ENCODE results near the gene ZCCHC7.
A peak's percentile ranks its signal among the peaks of the same experiment; 100 is the strongest.

ZCCHC7 gene

DNA sequence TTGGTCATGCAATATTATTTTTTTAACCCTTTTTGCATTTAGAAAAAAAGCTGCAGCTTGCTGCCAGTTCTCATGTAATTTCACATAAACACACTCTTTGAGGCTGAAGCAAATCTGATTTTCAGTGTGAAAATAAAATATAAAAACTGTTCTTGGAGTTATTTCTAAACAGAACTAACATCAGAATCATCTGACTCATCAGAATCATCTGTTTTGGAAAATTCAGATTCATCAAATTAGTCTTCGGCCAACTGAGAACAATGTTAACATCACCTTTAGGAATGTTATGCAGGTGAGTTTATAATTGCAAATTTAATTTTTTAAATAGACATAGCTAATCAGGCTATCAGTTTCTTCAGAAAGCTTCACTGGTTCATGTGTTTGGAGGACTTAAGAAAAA, 45.3 kb downstream of the ZCCHC7 start:
- no peak overlapping the region for H3K4me2 ChIP-seq
- no peaks in the 10 kb centered on the region for H3K27me3 ChIP-seq
- no peak overlapping the region for H3K27ac ChIP-seq
- H3K4me3 ChIP-seq: no peak overlapping the region
- H3K9ac ChIP-seq: no peak overlapping the region
- H3K9me3 ChIP-seq: no peaks in the 10 kb centered on the region
- no peak for TF ChIP-seq Cebpa-rat (IDR thresholded peaks at IDR 0.05)
- H3K36me3 ChIP-seq: peaks cover 90% of the 10 kb centered on the region
- H4K20me1 ChIP-seq: peaks cover 100% of the 10 kb centered on the region
- peaks cover 71% of the 10 kb centered on the region for H3K4me1 ChIP-seq

DNA sequence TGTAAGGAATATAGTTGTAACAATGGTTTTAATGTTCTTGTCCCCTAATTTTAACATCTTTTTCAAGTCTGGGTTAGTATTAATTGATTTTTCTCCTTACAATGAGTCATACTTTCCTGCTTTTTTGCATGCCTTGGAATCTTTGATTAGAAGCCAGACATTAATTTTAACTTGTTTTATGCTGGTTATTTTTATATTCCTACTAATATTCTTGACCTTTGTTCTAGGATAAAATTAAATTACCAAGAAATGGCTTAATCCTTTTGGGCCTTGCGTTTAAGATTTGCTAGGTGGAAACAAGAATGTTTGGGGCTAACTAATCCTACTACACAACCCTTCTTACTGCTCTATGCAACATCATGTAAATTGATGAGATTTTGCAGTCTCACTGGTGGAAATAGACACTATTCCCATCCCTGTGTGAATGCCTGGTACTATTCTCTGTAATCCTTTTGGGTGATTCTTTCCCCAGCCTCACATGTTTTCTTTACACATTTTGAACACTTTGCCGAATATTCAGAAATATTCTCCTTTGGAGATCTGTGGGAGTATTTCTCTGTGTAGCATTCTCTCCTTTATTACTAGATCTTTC, 47.2 kb downstream of the ZCCHC7 start:
- peaks cover 77% of the 10 kb centered on the region for H3K4me1 ChIP-seq
- H3K27me3 ChIP-seq: no peaks in the 10 kb centered on the region
- peaks cover 90% of the 10 kb centered on the region for H3K36me3 ChIP-seq
- H3K9ac ChIP-seq: no peak overlapping the region
- no peak overlapping the region for H3K4me2 ChIP-seq
- H4K20me1 ChIP-seq: peaks cover 100% of the 10 kb centered on the region
- H3K9me3 ChIP-seq: no peaks in the 10 kb centered on the region
- no peak overlapping the region for H3K27ac ChIP-seq
- TF ChIP-seq Cebpa-rat (IDR thresholded peaks at IDR 0.05): no peak
- no peak overlapping the region for H3K4me3 ChIP-seq

DNA sequence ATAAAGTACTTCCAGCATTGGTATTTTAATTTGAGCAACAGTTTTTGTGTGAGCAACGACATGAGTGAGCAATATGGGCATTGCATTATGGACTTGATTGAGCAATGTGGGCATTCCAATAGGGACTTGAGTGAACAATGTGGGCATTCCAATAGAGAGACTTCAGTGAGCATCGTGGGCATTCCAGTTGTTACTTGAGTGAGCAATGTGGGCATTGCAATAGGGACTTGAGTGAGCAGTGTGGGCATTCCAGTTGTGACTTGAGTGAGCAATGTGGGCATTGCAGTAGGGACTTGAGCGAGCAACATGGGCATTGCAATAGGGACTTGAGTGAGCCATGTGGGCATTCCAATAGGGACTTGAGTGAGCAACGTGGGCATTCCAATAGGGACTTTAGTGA, 52.2 kb downstream of the ZCCHC7 start:
- H3K27me3 ChIP-seq: no peaks in the 10 kb centered on the region
- H3K4me1 ChIP-seq: peaks cover 94% of the 10 kb centered on the region
- no peaks in the 10 kb centered on the region for H3K9me3 ChIP-seq
- H3K4me3 ChIP-seq: no peak overlapping the region
- peaks cover 100% of the 10 kb centered on the region for H4K20me1 ChIP-seq
- peaks cover 95% of the 10 kb centered on the region for H3K36me3 ChIP-seq
- H3K9ac ChIP-seq: no peak overlapping the region
- H3K4me2 ChIP-seq: peak overlapping the region; percentile 23
- H3K27ac ChIP-seq: no peak overlapping the region
- TF ChIP-seq Cebpa-rat (IDR thresholded peaks at IDR 0.05): no peak

DNA sequence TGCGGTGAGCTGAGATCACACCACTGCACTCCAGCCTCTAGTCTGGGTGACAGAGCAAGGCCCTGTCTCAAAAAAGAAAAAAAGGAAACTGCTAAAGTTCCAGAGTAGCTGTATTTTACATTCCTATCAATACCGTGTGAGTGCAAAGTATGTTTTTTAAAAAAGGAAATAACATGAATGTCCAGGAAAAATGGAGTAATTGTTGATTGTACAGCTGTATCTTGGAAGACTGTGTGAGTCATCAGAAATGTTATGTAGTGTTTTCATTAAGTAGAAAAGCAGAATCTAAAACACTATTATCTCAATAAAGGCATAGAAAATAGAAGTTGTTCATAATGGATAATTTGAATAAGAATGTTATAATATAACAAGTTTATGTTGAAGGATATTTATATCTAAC, 53.9 kb downstream of the ZCCHC7 start:
- Histone ChIP-seq H3K27ac (no peak overlapping the region), H4K20me1 (peaks cover 100% of the 10 kb centered on the region), H3K9ac (no peak overlapping the region), H3K4me2 (peak overlapping the region; percentile 22; the same call in 1 of the 2 replicates), H3K27me3 (no peaks in the 10 kb centered on the region), H3K9me3 (no peaks in the 10 kb centered on the region), H3K4me1 (peaks cover 94% of the 10 kb centered on the region), H3K36me3 (peaks cover 89% of the 10 kb centered on the region), H3K4me3 (no peak overlapping the region)
- no peak for TF ChIP-seq Cebpa-rat (IDR thresholded peaks at IDR 0.05)

DNA sequence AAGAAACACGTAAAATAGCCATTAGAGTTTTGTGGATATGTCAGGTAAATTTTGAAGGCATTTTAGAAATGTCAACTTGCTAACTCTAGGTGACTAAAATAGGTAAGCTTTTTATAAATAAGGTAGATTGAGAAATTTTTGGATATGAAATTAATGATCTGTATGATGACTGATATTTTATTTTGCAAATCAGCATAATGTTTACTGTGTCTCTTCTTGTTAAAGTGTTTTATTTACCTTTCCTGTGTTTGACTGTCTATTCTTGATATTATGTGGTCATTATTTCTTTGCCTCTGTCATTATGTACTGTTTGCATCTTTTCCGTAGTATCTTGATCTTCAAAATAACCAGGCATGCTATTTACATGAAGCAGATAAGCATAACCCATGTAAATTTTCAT, 58.4 kb downstream of the ZCCHC7 start:
- Histone ChIP-seq H3K4me2 (no peak overlapping the region), H3K27ac (no peak overlapping the region), H3K4me1 (peaks cover 84% of the 10 kb centered on the region), H3K9me3 (no peaks in the 10 kb centered on the region), H4K20me1 (peaks cover 100% of the 10 kb centered on the region), H3K9ac (no peak overlapping the region), H3K27me3 (no peaks in the 10 kb centered on the region), H3K36me3 (peaks cover 81% of the 10 kb centered on the region), H3K4me3 (no peak overlapping the region)
- no peak for TF ChIP-seq Cebpa-rat (IDR thresholded peaks at IDR 0.05)

DNA sequence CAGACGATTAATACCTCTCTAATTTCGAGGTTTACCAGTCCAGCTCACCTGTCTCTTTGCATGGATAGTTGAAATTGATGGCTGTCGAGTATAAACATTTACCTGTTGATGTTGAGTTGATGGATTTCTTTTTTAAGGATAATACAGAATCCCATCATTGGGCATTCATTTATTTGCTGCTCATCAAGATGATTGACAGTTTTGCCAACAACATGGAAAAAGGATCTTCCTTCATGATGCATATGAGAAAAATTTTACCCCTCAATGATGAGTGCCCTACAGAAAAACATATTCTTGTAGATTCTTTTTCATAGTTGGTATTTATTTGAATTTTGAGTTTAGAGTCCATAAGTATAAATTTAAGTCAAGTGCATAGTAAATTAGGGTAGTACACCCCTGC, 59.2 kb downstream of the ZCCHC7 start:
- no peak overlapping the region for H3K9ac ChIP-seq
- H4K20me1 ChIP-seq: peaks cover 100% of the 10 kb centered on the region
- no peak overlapping the region for H3K27ac ChIP-seq
- H3K4me2 ChIP-seq: peak overlapping the region; percentile 18; the same call in 1 of the 2 replicates
- H3K4me1 ChIP-seq: peaks cover 86% of the 10 kb centered on the region
- no peak for TF ChIP-seq Cebpa-rat (IDR thresholded peaks at IDR 0.05)
- no peaks in the 10 kb centered on the region for H3K27me3 ChIP-seq
- no peaks in the 10 kb centered on the region for H3K9me3 ChIP-seq
- H3K4me3 ChIP-seq: no peak overlapping the region
- H3K36me3 ChIP-seq: peaks cover 81% of the 10 kb centered on the region

DNA sequence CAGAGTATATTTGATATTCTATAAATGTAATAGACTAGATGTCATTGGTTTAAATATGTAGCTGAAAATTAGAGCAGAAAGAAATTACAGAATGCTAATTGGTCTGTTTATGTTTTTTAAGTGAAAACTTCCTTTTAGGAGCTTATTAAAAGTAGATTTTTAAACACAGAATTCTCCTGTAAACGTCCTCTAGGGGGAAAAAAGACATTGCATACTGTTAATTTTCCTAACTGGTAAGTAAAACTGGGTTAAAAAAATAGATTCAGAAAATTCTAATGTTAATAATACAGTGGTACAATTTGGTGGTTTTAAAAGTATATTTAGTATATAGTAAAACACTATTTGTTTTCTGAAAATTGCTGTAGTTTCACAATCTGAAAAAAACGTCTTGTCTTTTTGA, 59.8 kb downstream of the ZCCHC7 start:
- no peak for TF ChIP-seq Cebpa-rat (IDR thresholded peaks at IDR 0.05)
- Histone ChIP-seq H3K4me1 (peaks cover 86% of the 10 kb centered on the region), H4K20me1 (peaks cover 100% of the 10 kb centered on the region), H3K4me2 (no peak overlapping the region), H3K27me3 (no peaks in the 10 kb centered on the region), H3K9ac (no peak overlapping the region), H3K9me3 (no peaks in the 10 kb centered on the region), H3K36me3 (peaks cover 80% of the 10 kb centered on the region), H3K27ac (no peak overlapping the region), H3K4me3 (no peak overlapping the region)

DNA sequence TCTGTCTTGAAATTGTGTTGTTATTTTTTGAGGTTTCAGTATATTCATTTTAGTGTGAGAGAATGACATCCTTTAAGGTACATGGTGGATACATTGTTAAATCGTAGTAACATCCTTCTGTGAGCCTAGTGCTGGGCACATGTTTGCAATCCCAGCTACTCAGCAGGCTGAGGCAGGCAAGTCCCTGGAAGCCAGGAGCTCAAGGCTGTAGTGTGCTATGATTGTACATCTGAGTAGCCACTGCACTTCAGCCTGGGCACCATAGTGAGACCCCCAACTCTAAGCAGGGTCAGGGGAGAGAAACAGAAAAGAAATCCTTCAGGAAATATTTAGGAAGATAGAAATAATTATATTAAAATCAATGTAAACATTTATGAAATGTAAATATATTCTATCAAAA, 62.3 kb downstream of the ZCCHC7 start:
- H3K4me3 ChIP-seq: no peak overlapping the region
- H3K27ac ChIP-seq: peak overlapping the region; percentile 55
- peaks cover 100% of the 10 kb centered on the region for H4K20me1 ChIP-seq
- no peaks in the 10 kb centered on the region for H3K9me3 ChIP-seq
- H3K36me3 ChIP-seq: peaks cover 62% of the 10 kb centered on the region
- H3K27me3 ChIP-seq: no peaks in the 10 kb centered on the region
- H3K9ac ChIP-seq: no peak overlapping the region; the same call in 1 of the 2 replicates
- TF ChIP-seq Cebpa-rat (IDR thresholded peaks at IDR 0.05): no peak
- H3K4me2 ChIP-seq: peak overlapping the region; percentile 84
- peaks cover 86% of the 10 kb centered on the region for H3K4me1 ChIP-seq

DNA sequence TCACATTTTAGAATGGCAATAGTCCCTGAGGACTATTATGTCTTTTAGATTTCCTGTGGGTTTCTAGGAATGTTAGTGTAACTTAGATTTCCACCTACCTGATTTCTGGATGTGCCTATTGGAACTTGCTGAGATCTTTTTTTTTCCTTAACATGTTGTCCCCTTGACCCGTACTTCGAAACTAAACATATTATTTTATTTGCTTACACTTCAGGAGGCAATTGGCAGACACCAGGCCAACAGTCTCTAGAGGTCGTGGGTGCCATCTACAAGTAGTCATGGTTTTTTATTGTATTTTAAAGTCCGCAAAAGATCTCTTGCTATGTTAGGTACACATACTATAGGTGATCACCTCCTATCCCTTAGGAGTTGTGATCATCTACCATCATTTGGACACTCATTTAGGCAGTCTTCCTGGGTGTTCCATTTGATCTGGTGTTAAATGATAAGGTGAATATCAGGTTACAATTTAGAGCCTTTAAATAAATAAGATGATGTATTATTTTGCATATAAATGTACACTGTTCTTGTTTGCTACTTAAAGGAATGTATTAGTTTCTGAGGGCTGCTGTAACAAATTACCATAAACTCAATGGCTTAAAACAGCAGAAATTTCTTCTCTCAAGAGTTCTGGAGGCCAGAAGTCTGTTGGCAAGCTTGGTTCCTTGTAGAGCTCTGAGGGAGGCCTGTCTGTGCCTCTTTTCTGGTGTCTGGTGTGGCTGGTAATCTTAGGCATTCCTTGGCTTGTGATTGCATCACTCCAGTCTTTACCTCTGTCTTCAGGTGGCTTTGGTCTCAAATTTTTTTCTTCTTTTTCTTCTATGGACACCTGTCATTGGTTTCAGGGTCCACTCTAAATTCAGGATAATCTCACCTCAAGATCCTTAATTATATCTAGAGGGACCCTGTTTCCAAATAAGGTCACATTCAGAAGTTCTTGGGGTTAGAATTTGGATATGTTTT, 64.8 kb downstream of the ZCCHC7 start:
- H3K9me3 ChIP-seq: no peaks in the 10 kb centered on the region
- peaks cover 79% of the 10 kb centered on the region for H4K20me1 ChIP-seq
- peak overlapping the region; percentile 84 for H3K27ac ChIP-seq
- H3K27me3 ChIP-seq: no peaks in the 10 kb centered on the region
- peak overlapping the region; percentile 46; the same call in 1 of the 2 replicates for H3K9ac ChIP-seq
- H3K4me3 ChIP-seq: peak overlapping the region; percentile 64; the same call in 1 of the 2 replicates
- H3K36me3 ChIP-seq: peaks cover 58% of the 10 kb centered on the region
- peaks cover 83% of the 10 kb centered on the region for H3K4me1 ChIP-seq
- 0 out of 2 replicates have a peak, but pooled peaks have one; percentile 33 for TF ChIP-seq Cebpa-rat (IDR thresholded peaks at IDR 0.05)
- peak overlapping the region; percentile 84 for H3K4me2 ChIP-seq

DNA sequence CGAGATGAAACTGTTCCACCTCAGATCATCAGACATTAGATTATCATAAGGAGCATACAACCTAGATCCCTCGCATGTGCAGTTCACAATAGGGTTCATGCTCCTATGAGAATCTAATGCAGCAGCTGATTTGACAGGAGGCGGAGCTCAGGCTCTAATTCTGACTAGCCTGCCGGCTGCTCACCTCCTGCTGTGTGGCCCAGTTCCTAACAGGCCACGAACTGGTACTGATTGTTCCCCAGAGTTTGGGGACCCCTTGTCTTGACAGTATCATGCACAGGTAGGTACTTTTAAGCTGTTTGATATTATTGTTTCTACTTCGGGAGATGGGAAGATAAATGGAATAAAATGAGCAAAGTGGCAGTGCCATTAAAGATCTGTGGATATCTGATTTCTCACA, 66.9 kb downstream of the ZCCHC7 start:
- TF ChIP-seq Cebpa-rat (IDR thresholded peaks at IDR 0.05): no peak
- Histone ChIP-seq H3K36me3 (peaks cover 63% of the 10 kb centered on the region), H4K20me1 (peaks cover 58% of the 10 kb centered on the region), H3K4me2 (peak overlapping the region; percentile 84), H3K27me3 (no peaks in the 10 kb centered on the region), H3K4me3 (peak overlapping the region; percentile 64), H3K27ac (peak overlapping the region; percentile 84), H3K4me1 (peaks cover 93% of the 10 kb centered on the region), H3K9ac (peak overlapping the region; percentile 74), H3K9me3 (no peaks in the 10 kb centered on the region)
